WTC11 (cell line): ENCODE results near the gene TSPAN18. TPM values are rescaled to one million over a fixed set of nuclear protein-coding genes. Genes with fewer than 3 reads are reported as not detected.

ENCODE experiments used
- ATAC-seq: fragments of 200-7000 bp; cut with Tn5 transposase; 2 replicates; pipeline ENCODE4 v1.10.0; 2021; ENCODE audit warnings: mild to moderate bottlenecking, moderate library complexity
- CTCF ChIA-PET: fragments of 300-600 bp; sonication (Branson Sonifier 250); formaldehyde crosslinking; loops from one replicate; lab custom pipeline; 2021; ENCODE audit warnings: antibody characterized with exemption; lab: Charles Lee
- POLR2A ChIA-PET: fragments of 350-600 bp; sonication (Branson Sonifier 250); formaldehyde crosslinking; loops from one replicate; lab custom pipeline; 2021; ENCODE audit warnings: antibody characterized with exemption; lab: Charles Lee
- DNase-seq: peaks from one replicate; pipeline ENCODE4 v3.0.0; 2021; ENCODE audit warnings: low spot score
- H3K27ac Mint-ChIP-seq: 2 replicates; pipeline ENCODE4 v1.8.0; 2021; ENCODE audit warnings: mixed read lengths
- H3K27me3 Mint-ChIP-seq: 2 replicates; pipeline ENCODE4 v1.8.0; 2021; ENCODE audit warnings: low read depth, mild to moderate bottlenecking, moderate library complexity, mixed read lengths
- H3K36me3 Mint-ChIP-seq: 2 replicates; pipeline ENCODE4 v1.8.0; 2021; ENCODE audit warnings: mixed read lengths
- H3K4me1 Mint-ChIP-seq: 2 replicates; pipeline ENCODE4 v1.8.0; 2022; ENCODE audit warnings: mixed read lengths
- H3K4me3 Mint-ChIP-seq: 2 replicates; pipeline ENCODE4 v1.8.0; 2021; ENCODE audit warnings: mild to moderate bottlenecking, moderate library complexity, mixed read lengths
- H3K9me3 Mint-ChIP-seq: 2 replicates; pipeline ENCODE4 v1.8.0; 2021; ENCODE audit warnings: mixed read lengths
- CREB1 ChIP-seq: sonication (generic); formaldehyde crosslinking; IDR thresholded peaks from 2 replicates; pipeline ENCODE4 v1.8.0; 2023; ENCODE audit warnings: mild to moderate bottlenecking, missing genetic modification reagents
- CREM ChIP-seq: sonication (generic); formaldehyde crosslinking; IDR thresholded peaks from 2 replicates; pipeline ENCODE4 v1.8.1; 2022; ENCODE audit warnings: mild to moderate bottlenecking, missing genetic modification reagents, moderate library complexity
- E2F4 ChIP-seq: sonication (generic); formaldehyde crosslinking; IDR thresholded peaks from 2 replicates; pipeline ENCODE4 v1.8.1; 2022; ENCODE audit warnings: low read depth, mild to moderate bottlenecking, moderate library complexity, missing genetic modification reagents, borderline replicate concordance
- ELF4 ChIP-seq: sonication (generic); formaldehyde crosslinking; IDR thresholded peaks from 2 replicates; pipeline ENCODE4 v1.8.1; 2022; ENCODE audit warnings: low read depth, mild to moderate bottlenecking, moderate library complexity, missing genetic modification reagents
- ETV6 ChIP-seq: sonication (generic); formaldehyde crosslinking; IDR thresholded peaks from 2 replicates; pipeline ENCODE4 v1.8.1; 2022; ENCODE audit warnings: mild to moderate bottlenecking, missing genetic modification reagents
- GABPB1 ChIP-seq: sonication (generic); formaldehyde crosslinking; IDR thresholded peaks from 2 replicates; pipeline ENCODE4 v1.8.1; 2023; ENCODE audit warnings: mild to moderate bottlenecking, missing genetic modification reagents
- GTF2I ChIP-seq: fragments of 250-450 bp; sonication (Bioruptor Pico); conservative IDR thresholded peaks from 2 replicates; pipeline ENCODE4 v1.4.0; 2021; ENCODE audit warnings: mild to moderate bottlenecking
- MXD4 ChIP-seq: fragments of 250-450 bp; sonication (Bioruptor Pico); IDR thresholded peaks from 2 replicates; pipeline ENCODE4 v1.8.0; 2021; ENCODE audit warnings: mild to moderate bottlenecking, moderate library complexity, borderline replicate concordance
- NFE2L1 ChIP-seq: sonication (generic); formaldehyde crosslinking; IDR thresholded peaks from 2 replicates; pipeline ENCODE4 v1.8.1; 2023; ENCODE audit warnings: missing genetic modification reagents
- NR1H2 ChIP-seq: sonication (generic); formaldehyde crosslinking; IDR thresholded peaks from 2 replicates; pipeline ENCODE4 v1.9.0; 2021; ENCODE audit warnings: mild to moderate bottlenecking, moderate library complexity, missing genetic modification reagents
- NR2C2 ChIP-seq: sonication (generic); formaldehyde crosslinking; IDR thresholded peaks from 2 replicates; pipeline ENCODE4 v1.8.0; 2022; ENCODE audit warnings: mild to moderate bottlenecking, missing genetic modification reagents
- RELA ChIP-seq: sonication (generic); formaldehyde crosslinking; IDR thresholded peaks from 2 replicates; pipeline ENCODE4 v1.8.1; 2022; ENCODE audit warnings: missing genetic modification reagents, mild to moderate bottlenecking, borderline replicate concordance
- SOX15 ChIP-seq: fragments of 250-450 bp; sonication (Bioruptor Pico); IDR thresholded peaks from 2 replicates; pipeline ENCODE4 v1.9.0; 2021; ENCODE audit warnings: mild to moderate bottlenecking
- TEAD4 ChIP-seq: sonication (generic); formaldehyde crosslinking; IDR thresholded peaks from 2 replicates; pipeline ENCODE4 v1.8.0; 2022; ENCODE audit warnings: mild to moderate bottlenecking, missing genetic modification reagents
- TP53 ChIP-seq: sonication (generic); formaldehyde crosslinking; IDR thresholded peaks from 2 replicates; pipeline ENCODE4 v1.8.1; 2023; ENCODE audit warnings: mild to moderate bottlenecking, missing genetic modification reagents
- ZNF121 ChIP-seq: sonication (generic); formaldehyde crosslinking; IDR thresholded peaks from 2 replicates; pipeline ENCODE4 v1.8.0; 2023; ENCODE audit warnings: missing genetic modification reagents
- ZNF219 ChIP-seq: sonication (generic); formaldehyde crosslinking; IDR thresholded peaks from 2 replicates; pipeline ENCODE4 v1.8.0; 2023; ENCODE audit warnings: missing genetic modification reagents, mild to moderate bottlenecking, borderline replicate concordance
- ZNF232 ChIP-seq: sonication (generic); formaldehyde crosslinking; IDR thresholded peaks from 2 replicates; pipeline ENCODE4 v1.8.0; 2022; ENCODE audit warnings: mild to moderate bottlenecking, missing genetic modification reagents
- ZNF281 ChIP-seq: sonication (generic); formaldehyde crosslinking; IDR thresholded peaks from 2 replicates; pipeline ENCODE4 v1.8.0; 2023; ENCODE audit warnings: mild to moderate bottlenecking, missing genetic modification reagents
- ZNF317 ChIP-seq: sonication (generic); formaldehyde crosslinking; IDR thresholded peaks from 2 replicates; pipeline ENCODE4 v1.8.1; 2023; ENCODE audit warnings: low read depth, mild to moderate bottlenecking, moderate library complexity, missing genetic modification reagents, borderline replicate concordance
- ZNF671 ChIP-seq: fragments of 250-450 bp; sonication (Bioruptor Pico); IDR thresholded peaks from 2 replicates; pipeline ENCODE4 v1.8.0; 2021; ENCODE audit warnings: mild to moderate bottlenecking
- total RNA-seq: library from RNA; stranded (reverse); gene quantifications from 3 replicates; pipeline ENCODE4 v1.2.3, GENCODE V29; 2021
- TF ChIP-seq, protein P1 (sequence below): sonication (generic); formaldehyde crosslinking; IDR thresholded peaks from 2 replicates; pipeline ENCODE4 v1.8.1; 2022; ENCODE audit warnings: mild to moderate bottlenecking, missing genetic modification reagents, moderate library complexity, borderline replicate concordance
- TF ChIP-seq, protein P2 (sequence below): sonication (generic); formaldehyde crosslinking; IDR thresholded peaks from 2 replicates; pipeline ENCODE4 v1.8.0; 2022; ENCODE audit warnings: mild to moderate bottlenecking, missing genetic modification reagents

TSPAN18 gene
- total RNA-seq, 1 experiment from 2014 or later = 44.7 TPM

GRCh38 chr11:44824300-44824704, 97.5 kb downstream of the TSPAN18 start (continued):
- TF ChIP-seq ZNF281 (CRISPR knock-in tag) = peak; percentile 92
- TF ChIP-seq, protein P1, sequence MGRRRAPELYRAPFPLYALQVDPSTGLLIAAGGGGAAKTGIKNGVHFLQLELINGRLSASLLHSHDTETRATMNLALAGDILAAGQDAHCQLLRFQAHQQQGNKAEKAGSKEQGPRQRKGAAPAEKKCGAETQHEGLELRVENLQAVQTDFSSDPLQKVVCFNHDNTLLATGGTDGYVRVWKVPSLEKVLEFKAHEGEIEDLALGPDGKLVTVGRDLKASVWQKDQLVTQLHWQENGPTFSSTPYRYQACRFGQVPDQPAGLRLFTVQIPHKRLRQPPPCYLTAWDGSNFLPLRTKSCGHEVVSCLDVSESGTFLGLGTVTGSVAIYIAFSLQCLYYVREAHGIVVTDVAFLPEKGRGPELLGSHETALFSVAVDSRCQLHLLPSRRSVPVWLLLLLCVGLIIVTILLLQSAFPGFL (CRISPR knock-in tag) = no peak

DNA sequence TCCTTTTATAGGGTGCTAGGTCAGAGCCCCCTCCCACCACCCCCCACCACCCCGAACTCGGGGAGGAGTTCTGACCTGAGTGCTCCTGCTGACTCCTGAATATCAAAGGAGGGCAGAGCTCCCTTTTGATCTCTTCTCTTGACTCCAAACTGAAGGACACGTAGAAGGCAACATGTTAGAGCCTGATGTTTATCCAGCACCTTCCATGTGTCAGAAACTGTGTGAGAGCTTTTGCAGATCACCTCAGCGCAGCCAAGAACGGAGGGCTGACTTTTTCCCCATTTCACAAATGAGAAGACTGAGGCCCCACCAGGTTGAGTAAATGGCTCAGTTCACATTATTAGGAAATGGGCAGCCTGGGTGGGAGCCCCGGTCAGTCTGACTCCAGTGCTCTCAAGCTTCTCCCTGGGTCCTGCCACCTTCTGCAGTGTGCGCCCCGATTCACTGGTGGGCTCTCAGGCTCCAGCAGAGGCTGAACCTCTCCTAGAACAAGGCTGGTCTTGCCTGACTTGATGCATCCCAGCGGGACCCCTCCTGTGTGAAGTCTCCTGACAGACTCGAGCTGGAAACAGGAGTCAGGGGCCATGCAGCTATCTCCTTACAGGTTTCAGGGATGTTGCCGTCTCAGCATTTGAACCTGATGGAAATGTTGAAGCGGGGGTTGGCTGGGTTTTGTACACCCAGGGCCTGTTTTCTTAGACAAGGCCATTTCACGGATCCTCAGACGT, 98.5 kb downstream of the TSPAN18 start:
- Mint-ChIP-seq H3K4me3 (0 out of 2 replicates have a peak overlapping the region, but pooled peaks have one; percentile 22), H3K9me3 (peaks cover 8% of the 10 kb centered on the region), H3K27me3 (peaks cover 23% of the 10 kb centered on the region), H3K36me3 (peaks cover 12% of the 10 kb centered on the region), H3K27ac (peak overlapping the region; percentile 84), H3K4me1 (peaks cover 47% of the 10 kb centered on the region)
- ChIA-PET CTCF (interaction anchor here (0.6 to 5.3 kb wide), 24 partner anchors 7 to 268 kb away, joined by 3 to 36 read pairs (median 8); no protein-coding TSS in a partner anchor), POLR2A (interaction anchor here (0.8 to 2.1 kb wide), 4 partner anchors 9 to 45 kb away, joined by 3 to 9 read pairs (median 4); no protein-coding TSS in a partner anchor)
- TF ChIP-seq ZNF671 (CRISPR knock-in tag) (no peak), GTF2I (CRISPR knock-in tag) (peak; percentile 69; the same call in 1 of the 2 replicates)
- ATAC-seq = no peak
- DNase-seq = no peak

- peaks cover 45% of the 10 kb centered on the region for H3K4me1 Mint-ChIP-seq
- ChIA-PET POLR2A (no interaction called here), CTCF (interaction anchor here (0.9 to 5.3 kb wide), 2 partner anchors 52 to 84 kb away, joined by 3 to 35 read pairs; no protein-coding TSS in a partner anchor)
- TF ChIP-seq GABPB1 (CRISPR knock-in tag) (no peak), MXD4 (no peak), TEAD4 (CRISPR knock-in tag) (no peak), NR2C2 (CRISPR knock-in tag) (no peak), SOX15 (CRISPR knock-in tag) (no peak), CREB1 (CRISPR knock-in tag) (no peak), CREM (CRISPR knock-in tag) (no peak), E2F4 (no peak), NR1H2 (CRISPR knock-in tag) (no peak), ZNF121 (no peak), ZNF219 (CRISPR knock-in tag) (no peak), RELA (no peak), ZNF317 (CRISPR knock-in tag) (no peak), ZNF232 (CRISPR knock-in tag) (no peak), NFE2L1 (CRISPR knock-in tag) (no peak), ZNF671 (CRISPR knock-in tag) (no peak), ELF4 (CRISPR knock-in tag) (no peak), TP53 (no peak), ETV6 (CRISPR knock-in tag) (no peak)
- TF ChIP-seq, protein P2, sequence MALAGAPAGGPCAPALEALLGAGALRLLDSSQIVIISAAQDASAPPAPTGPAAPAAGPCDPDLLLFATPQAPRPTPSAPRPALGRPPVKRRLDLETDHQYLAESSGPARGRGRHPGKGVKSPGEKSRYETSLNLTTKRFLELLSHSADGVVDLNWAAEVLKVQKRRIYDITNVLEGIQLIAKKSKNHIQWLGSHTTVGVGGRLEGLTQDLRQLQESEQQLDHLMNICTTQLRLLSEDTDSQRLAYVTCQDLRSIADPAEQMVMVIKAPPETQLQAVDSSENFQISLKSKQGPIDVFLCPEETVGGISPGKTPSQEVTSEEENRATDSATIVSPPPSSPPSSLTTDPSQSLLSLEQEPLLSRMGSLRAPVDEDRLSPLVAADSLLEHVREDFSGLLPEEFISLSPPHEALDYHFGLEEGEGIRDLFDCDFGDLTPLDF (CRISPR knock-in tag) = no peak
- H3K4me3 Mint-ChIP-seq = no peak overlapping the region
- ATAC-seq (no peak), DNase-seq (no peak)
- peaks cover 8% of the 10 kb centered on the region for H3K9me3 Mint-ChIP-seq
- no peak overlapping the region for H3K27ac Mint-ChIP-seq
- H3K27me3 Mint-ChIP-seq = peaks cover 26% of the 10 kb centered on the region
- H3K36me3 Mint-ChIP-seq = peaks cover 12% of the 10 kb centered on the region
Observed at GRCh38 chr11:44826922-44827643, 100.3 kb downstream of the TSPAN18 start.
